GM18861 (cell line): ENCODE data around the gene CDCP2.
"Not testable (repeated sequence)": the region's sequence is repeated elsewhere in the genome, so short reads cannot be mapped to it uniquely, and the experiment has no call there.

Source experiments
- ATAC-seq: cut with Tn5 transposase; IDR thresholded peaks from one replicate; pipeline ENCODE4 v1.9.1; 2021; ENCODE audit not compliant: unreplicated experiment

Gene CDCP2

GRCh38 chr1:54168206-54168965 is 15.6 kb upstream of the CDCP2 start:
- no peak for ATAC-seq

GRCh38 chr1:54167422-54168139 is 14.8 kb upstream of the CDCP2 start:
- ATAC-seq: no peak

- not testable (repeated sequence) for ATAC-seq
These were observed 13.6 kb upstream of the CDCP2 start for GRCh38 chr1:54166357-54166756.

- no peak for ATAC-seq
These were observed 12.3 kb upstream of the CDCP2 start for GRCh38 chr1:54165146-54165545.

- ATAC-seq: no peak
These were observed 10.8 kb upstream of the CDCP2 start for GRCh38 chr1:54163573-54163972.

- ATAC-seq: no peak
These were observed 10.3 kb upstream of the CDCP2 start for GRCh38 chr1:54163051-54163450.

- ATAC-seq: no peak
These were observed 8.8 kb upstream of the CDCP2 start for GRCh38 chr1:54161495-54162168.

GRCh38 chr1:54160351-54160750 is 7.6 kb upstream of the CDCP2 start:
- ATAC-seq: no peak

GRCh38 chr1:54159733-54160316 is 7.0 kb upstream of the CDCP2 start:
- ATAC-seq: no peak

- no peak for ATAC-seq
These were observed 5.3 kb upstream of the CDCP2 start for GRCh38 chr1:54158071-54158470.

- ATAC-seq: no peak
These were observed 4.6 kb upstream of the CDCP2 start for GRCh38 chr1:54157401-54157800.

- no peak for ATAC-seq
These were observed 4.2 kb upstream of the CDCP2 start for GRCh38 chr1:54156986-54157385.

- ATAC-seq: no peak
These were observed 3.4 kb upstream of the CDCP2 start for GRCh38 chr1:54156201-54156600.

- no peak for ATAC-seq
These were observed 987 bp upstream of the CDCP2 start for GRCh38 chr1:54153535-54154439.

GRCh38 chr1:54151013-54151412 is 1.8 kb downstream of the CDCP2 start:
- no peak for ATAC-seq

- ATAC-seq: no peak
These were observed 3.1 kb downstream of the CDCP2 start for GRCh38 chr1:54149734-54150133.

GRCh38 chr1:54144366-54144765 is 8.4 kb downstream of the CDCP2 start:
- ATAC-seq: no peak

GRCh38 chr1:54142146-54142900 is 10.5 kb downstream of the CDCP2 start:
- no peak for ATAC-seq

- no peak for ATAC-seq
These were observed 13.1 kb downstream of the CDCP2 start for GRCh38 chr1:54139711-54140110.

GRCh38 chr1:54138994-54139393 is 13.8 kb downstream of the CDCP2 start:
- ATAC-seq: no peak
